IPS DF 4.7 (cell line): ENCODE measurements around the gene CLIC5.
"Not testable (repeated sequence)": the region's sequence is repeated elsewhere in the genome, so short reads cannot be mapped to it uniquely, and the experiment has no call there.

Experiments used
- DNase-seq: peaks from one replicate; pipeline ENCODE4 v3.0.0-alpha.2; 2013; ENCODE audit warnings: low spot score; ENCODE audit errors: extremely low read depth

Gene CLIC5

DNA sequence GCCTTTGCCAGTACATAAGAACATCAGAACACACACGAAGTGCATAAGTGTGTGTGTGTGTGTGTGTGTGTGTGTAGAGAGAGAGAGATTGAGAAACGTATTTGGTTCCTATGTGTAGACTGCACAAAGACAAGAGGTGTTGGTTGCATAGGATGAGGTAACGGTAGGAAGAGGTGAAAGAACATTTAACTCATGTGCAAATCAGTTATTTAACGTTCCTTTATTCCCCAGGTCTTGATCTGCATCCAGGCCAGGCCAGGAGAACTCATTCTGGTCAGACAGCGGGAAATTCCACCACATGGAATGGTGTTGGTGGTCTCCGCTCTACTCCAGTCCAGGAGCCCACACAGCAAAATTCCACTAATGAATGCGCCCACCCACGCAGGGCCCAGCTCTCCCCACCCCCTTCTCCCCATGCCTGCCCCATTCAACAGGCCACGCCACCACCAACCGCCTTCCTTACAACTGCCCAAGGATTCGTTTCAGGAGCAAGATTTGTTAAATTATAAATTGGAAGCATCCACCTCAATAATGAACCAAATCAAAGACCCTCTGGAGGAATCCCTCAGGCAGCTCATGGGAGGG is 86.8 kb downstream of the CLIC5 start:
- no peak for DNase-seq

DNA sequence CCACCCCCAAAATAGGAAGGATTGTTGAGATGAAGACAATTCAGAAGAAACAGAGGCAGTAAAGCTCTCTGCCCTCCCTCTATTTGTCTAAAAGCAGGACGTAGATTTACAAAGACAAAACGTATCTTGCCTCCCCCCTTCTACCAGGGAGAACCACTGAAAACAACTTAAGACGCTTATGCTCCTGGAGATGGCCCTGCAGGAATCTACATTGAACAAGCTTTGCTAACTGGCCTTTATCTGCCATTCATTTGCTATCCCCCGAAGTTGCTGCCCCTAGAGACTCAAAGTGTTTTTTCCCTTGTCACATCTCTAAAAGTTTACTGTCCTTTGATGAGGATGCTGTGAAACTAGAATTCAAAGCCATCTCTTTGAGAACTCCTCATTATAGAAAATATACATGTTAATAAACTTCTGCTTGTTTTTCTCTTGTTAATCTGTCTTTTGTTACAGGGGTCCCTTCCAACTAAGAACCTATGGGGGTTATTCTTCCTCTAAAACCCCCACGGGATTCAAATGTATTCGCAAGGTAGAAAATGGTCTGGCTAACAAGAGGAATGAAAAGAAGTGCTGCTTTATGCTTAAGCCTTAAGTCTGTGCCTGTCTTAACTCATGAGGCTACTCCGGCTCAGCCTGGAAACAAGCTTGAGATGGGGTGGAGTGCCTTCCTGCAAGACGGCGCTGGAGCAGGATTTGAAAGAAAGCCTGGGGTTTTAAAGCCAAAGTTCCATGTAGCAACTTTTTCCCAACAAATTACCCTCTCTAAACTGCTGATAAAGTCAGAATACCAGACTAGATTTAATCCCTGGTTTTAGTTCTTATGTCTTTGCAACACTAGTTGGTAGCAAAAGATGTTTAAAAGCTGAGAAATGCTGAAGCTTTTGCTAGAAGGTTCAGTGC is 88.0 kb downstream of the CLIC5 start:
- no peak for DNase-seq

DNA sequence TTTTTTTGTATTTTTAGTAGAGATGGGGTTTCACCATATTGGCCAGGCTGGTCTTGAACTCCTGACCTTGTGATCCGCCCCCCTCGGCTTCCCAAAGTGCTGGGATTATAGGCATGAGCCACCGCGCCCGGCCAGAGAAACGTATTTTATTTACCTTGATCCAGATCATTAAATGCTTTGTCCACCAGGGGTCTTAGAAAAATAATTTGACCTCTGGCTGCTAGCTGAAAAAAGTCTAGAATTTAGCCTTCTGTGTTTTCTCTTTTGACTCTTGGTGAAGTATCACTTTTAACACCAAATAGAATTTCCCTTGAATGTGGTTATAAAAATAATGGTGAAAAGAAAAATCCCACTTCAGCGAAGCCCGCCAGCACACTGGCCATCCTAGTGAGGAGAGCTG is 89.2 kb downstream of the CLIC5 start:
- not testable (repeated sequence) for DNase-seq

DNA sequence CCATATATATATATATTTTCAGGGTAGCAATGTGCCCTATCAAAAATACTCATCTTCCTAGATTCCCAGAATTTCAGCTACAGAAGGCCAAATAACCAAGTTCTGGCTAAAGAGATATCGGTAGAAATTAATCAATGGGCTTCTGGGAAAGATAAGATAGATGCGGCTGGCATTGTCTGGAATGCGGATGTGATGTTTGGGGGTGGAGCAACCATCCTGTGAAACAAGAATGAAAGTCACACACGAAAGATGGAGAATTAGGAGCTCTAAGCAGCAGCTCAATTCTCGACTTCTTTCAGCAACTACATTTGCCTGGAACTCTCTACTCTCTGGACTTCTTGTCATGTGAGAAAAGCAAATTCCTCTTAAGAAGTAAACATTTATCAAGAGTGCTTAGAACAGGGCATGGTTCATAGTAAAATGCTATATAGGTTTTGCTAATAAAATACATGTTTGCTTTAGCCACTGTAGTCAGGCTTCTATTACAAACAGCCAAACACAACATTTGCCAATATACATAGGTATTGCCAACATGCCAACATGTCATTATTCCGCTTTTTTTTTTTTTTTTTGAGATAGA is 90.8 kb downstream of the CLIC5 start:
- DNase-seq = no peak

DNA sequence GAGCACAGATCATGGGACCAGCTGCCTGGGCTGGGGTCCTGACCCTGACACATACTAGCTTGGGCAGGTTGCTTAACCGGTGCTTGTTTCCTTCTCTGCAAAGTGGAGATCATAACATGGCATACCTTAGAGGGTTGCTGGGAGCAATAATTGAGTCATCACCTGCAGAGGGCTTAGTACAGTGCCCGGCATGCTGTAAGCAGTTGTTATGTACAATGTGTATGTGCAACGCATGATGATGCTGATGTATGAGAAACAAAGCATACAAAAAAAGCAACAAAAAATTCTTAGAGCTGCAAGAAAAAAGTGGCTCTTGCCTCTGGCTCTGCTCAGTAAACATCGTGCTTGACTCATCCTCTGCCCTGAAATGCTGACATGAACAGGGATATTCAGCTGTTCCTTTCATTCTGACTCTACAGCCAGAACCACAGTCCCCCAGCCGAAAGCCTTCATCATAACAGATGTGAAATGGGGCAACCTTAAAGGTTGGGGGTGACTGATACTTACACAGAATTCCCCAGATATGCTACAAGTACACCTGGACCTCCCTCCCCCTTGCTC is 91.7 kb downstream of the CLIC5 start:
- no peak for DNase-seq

DNA sequence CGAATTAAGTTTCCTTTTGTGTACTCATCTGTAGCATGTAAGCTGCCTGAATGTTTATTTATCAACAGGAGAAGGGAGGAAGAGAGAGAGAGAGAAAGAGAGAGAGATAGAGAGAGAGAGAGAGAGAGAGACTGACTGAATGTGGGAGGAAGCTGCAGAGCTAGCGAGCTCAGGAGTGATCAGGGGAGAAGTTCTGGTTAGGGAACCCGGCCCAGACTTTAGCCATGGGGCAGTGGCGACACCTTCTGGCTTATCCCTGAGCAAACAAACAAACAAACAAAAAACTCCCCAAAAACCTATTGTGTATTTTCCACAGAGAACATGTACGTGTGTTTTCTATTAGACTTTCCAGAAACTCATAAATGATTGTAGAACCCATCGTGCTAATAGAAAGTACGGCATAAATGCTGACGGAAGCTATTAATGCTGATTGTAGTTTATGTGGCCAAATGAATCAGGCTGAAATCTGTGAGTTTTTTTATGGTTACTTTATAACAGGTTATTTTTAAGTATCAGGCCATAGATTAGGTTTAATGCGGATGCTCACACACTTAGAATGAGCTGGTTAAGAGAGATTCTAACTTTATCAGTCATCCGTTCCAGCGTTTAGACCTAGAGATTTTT is 92.8 kb downstream of the CLIC5 start:
- no peak for DNase-seq

DNA sequence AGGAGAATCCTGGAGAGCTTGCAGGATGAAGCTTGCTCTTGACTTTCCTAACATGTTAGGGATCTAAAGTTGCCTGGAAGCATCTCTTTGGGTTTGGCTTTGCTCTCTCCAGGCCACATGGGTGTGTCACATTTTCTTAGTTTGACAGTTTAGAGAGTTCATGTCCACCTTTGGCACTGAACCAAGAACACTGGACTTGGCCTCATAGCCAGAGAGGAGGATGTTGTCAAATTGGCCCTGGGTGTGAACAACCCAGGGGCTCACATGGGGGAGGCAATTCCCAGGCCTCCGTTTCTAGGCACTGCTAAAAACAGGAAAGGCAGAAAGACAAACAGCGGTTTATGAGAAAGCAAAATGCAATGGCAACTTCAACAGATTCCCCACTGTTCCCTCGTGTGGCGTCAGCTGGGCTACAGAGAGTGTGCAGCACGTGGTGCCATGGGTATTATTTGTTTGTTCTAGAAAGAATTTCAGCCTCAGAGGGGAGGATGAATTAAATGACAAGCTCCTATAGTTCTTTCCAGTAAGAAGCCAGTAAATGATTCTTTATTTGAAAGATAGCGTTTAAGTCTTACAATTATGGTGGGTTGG is 93.9 kb downstream of the CLIC5 start:
- DNase-seq = no peak

DNA sequence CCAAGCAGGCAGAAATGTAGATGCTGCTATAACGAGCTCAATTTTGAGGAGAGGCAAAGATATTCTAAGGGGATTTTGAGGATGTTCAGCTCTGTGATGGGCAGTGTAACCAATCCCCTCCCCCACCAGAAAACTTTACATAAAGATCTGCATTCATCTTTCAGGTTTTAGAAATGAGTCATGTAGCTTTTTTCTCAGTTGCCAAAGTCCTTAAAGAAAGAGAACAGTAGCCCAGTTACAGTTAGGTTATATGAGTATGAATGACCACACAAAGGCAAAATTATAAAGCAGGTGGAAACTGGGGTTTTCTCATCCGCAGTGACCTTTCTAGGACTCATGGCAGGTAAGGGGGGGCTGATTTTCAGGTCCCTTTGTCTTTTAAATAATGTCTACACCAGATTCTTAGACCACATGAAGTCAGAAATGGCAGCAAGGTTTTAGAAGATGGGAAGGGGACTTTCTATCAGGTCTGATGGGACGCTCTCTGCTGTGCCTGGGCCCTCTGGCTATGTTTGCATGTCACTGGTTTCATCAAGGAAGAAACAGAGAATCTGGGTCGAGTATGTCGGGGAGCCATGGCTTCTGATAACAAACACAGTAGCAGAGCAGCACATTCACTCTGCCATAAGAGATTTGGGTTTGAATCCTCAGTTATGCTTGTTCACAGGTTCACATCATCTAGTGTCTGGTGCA is 94.7 kb downstream of the CLIC5 start:
- DNase-seq = no peak

DNA sequence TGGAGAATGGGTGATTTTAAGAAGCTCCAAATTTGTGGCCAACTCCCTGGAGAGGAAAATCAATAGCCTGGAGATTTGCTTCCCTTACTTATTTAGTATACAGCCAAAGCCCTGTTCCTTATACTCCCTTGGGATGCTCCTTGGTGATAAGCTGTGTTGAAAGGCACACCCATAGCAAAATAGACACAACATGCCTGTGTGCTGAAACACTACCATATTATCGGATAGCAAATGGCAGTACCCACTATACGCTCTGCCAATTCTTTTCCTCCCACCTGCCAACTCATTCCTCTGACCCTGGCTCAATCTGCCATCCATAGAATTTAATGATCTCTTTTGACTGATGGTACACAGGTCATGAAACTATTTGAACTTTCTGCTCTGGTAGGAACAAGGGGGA is 98.2 kb downstream of the CLIC5 start:
- no peak for DNase-seq

DNA sequence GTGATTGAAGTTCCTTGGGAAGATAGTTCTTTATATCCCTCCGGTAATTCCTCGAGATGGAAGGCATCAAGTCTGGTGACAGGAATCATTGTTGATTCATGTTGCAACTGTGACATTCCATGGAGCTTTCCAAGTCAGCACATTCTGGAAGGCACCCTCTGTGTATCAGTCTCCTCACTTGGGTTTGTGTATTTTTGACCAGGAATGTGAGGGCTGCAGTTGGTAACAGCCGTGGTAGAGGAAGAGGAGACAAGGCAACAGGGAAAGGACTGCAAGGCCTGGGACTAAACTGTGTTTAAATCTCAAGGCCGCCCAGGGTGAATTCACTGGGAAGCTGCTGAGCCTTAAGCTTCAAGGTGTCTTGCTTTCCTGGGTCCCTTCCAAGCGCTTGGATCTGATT is 99.0 kb downstream of the CLIC5 start:
- DNase-seq = no peak

DNA sequence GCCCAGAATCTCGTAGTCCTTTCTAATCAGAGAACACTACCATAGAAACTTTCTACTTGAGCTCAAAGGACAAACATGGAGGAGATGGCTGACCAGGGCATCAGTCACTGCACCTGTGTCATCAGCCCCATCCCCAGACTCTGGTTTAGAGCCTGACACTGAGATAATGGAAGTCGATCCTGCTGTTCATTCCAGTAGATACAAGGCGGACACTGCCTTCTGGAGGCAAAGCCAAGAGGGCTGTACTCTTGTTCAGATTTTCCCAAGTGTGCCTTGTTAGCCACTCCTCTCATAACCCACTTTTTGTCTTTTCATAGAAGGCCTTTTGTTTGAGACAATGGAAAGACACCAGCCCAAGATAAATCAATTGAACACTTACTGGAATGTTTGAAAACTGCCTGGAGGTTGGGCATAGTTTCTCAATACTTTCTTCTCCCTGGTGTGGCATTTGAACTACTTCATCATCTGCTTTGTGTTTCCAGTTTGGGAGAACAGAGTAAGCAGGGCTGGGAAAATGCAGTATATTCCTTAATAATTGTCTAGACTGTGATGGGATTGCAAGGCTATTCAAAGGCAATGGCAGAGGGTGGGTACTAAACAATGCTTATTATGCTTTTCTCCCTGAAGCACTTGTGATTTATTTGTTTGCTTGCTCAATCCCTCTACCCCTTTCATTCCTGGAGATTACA is 99.7 kb downstream of the CLIC5 start:
- DNase-seq = no peak

DNA sequence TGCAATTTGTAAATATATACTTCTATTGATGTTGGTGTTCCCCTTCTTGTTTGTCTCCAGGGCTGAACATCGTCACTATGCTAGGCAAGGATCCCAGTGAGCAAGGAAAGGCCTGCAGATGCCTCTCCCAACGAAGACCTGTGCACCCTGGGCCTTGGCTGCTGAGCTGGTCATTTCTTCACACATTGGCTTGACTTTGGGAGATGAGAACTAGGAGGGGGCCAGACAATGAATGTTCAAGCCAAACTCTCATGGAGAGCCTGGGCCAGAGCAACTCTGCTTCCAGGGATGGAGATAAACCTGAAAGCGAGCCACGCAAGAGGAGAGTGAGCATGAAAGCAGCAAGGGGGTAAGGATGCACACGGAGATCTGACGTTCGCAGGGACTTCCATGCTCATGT is 104.0 kb downstream of the CLIC5 start:
- DNase-seq = no peak

DNA sequence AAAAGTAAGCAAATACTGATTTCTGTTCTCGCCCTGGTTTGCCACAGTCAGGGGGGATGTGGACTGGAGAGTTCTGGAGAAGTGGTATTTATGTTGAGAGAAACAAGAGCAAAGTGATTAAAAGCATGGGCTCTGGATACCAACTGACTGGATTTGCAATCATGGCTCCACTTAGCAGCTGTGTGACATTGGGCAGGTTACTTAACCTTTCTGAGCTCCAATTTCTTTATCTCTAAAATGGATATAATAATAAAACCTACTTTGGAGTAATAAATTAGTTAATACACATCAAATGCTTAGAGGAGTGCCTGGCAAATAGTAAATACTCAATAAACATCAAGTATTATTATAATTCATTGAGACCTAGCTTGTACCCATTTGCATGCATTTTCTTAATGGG is 111.7 kb downstream of the CLIC5 start:
- no peak for DNase-seq

DNA sequence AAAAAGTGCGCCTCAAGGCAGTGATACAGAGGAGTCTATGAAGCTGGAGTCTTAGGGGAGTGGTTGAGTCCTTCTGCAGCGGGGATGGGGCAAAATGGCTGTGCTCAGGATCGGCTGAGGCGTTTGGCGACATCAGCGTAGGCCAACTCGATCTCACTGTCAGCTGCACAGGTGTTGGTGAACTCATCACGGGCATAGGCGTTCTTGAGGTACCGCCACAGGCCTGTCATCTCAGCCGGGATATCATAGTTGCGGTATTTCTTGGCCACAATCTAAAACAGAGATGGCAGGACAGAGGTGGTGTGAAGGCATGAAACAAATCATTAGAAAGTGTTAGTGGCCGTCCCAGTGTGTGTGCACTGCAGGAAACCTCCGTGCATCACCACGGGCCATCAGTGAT is 112.7 kb downstream of the CLIC5 start:
- DNase-seq = no peak

DNA sequence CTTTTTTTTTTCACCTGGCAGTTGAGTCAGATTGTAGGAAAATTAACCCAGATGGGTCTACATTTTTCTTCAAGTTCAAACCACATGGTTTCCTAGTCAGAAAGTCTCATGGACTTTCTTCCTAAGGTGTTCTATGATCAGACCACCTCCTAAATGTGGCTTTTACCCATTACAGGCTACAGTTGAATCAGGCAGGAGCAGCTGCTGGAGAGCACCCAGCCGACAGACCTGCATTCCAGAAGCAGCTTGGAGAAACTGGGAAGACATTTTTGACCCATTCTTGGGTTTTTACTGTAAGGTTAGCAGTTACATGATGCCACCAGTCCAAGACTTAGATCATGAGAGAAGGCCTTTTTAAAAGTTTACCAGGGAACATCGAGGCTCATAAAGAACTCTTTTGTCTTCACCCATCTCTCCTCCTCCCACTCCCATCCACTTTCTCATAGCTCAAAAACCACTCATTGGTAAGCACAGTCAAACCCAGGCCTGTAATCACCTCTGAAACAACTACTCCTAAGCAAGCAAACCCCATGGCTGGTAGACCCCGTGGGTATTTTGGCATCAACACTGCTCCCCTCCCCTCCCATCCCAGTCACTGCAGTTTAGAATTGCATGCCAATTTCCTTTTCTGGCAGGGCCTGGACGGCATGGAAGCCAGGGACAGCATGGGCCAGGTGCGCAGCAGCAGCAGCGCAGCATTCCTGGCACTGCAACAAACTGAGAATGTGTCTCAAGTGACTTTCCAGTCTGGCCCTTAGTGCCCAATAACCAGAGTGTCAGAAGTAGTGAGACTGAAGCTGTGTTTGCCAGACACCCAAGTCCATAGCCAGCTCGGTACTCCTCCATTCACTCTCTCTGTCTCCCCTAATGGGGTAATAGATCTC is 113.7 kb downstream of the CLIC5 start:
- DNase-seq = no peak

DNA sequence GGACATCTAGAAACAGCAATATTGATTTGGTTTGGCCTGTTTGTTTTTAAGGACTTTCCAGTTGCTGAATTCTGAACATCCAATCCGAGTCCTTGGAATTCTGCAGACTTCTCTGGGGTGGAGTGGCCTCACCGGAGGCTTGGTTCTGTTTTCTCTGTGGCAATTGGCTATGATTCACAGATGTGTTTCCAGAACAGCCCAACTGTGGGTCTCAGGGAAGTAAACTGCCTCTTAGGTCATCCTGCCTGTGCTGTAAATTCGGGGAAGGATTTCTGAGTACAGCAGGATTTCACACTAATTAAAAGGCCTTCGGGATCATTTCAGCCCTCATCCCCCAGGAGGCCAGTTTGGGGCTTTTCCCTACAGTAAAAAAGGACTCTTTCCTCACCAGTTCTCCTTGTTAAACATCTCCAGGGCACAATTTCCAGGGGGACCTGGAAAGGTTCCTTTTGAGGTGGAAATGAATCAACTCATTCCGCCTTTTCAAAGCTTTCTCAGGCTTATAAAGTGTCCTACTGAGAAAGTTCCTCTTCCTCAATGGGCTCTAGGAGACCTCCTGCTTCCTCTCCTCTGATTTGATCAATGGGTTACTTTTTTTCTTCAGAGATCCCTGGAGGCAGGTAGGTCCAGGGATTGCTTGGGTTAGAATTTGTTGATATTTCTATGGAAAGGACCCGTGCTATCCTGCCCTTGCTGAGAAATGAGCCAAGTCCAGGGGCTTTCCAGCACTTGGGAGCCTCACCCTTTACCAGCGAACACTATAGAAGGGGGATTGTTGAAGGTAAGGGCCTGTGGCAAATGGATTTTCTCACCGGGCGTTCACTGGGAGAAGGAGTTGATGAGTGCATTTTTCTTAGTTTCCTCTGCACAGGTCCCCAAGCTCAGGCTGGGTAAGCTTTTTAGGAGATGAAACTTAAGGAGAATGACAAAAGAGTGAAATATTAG is 114.6 kb downstream of the CLIC5 start:
- DNase-seq = no peak

DNA sequence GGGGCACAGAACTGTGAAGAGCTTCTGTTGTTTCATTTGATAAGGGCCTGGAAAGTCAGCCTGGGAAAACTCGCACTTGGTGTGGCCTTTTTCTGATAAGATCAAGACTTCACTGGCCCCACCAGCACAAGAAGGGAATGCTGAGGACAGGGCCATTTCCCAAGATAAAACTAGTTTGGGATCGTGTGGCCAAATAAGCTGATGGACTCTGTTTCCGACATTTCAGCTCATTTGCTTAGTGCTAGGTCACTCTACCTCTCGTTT is 116.0 kb downstream of the CLIC5 start:
- DNase-seq = no peak

DNA sequence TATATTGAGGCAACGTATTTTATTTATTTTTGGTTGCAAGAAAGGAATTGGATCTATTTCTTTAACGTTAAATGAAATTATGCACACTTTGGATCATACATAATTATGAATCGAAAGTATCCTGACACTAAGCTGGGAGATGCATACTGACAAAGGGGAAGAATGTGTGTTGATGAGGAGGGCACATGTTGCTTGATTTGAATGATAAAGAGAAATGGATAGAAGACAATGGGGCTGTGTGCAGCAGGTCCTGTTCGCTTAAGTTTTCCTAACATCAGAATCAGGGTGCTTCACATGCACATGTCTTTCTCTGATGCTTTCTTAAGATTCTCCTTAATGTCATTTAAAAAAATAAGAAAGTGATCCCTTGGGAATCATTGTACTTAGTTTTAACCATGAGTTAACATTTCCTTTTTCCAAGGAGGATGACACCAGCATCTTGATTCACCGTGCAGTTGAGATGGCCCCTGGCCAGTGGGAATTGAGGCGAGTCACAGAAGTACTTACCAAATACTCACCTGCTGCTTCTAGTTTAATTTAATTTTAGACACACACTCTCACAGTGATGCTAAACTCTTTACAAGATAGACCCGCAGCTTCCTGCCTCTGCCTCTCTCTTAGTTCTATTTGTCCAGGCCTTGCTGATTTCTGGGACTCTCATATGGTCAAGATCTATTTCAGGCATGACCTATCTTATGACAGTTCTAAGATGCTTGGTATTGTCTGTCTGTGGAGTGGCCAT is 116.5 kb downstream of the CLIC5 start:
- no peak for DNase-seq
